BE2C (cell line): ENCODE data around the gene HHATL.

Experiments used
- DNase-seq: peaks from one replicate; pipeline ENCODE4 v3.0.0-alpha.2; 2020
- H3K27me3 ChIP-seq: fragments of 250-450 bp; sonication (Bioruptor Pico); 2 replicates; pipeline ENCODE4 v1.5.1; 2020; ENCODE audit warnings: mild to moderate bottlenecking
- H3K36me3 ChIP-seq: fragments of 250-450 bp; sonication (Bioruptor Pico); 2 replicates; pipeline ENCODE4 v1.5.1; 2020; ENCODE audit warnings: mild to moderate bottlenecking
- H3K4me1 ChIP-seq: fragments of 250-450 bp; sonication (Bioruptor Pico); 2 replicates; pipeline ENCODE4 v1.5.1; 2020
- H3K4me3 ChIP-seq: 2 replicates; pipeline ENCODE4 v1.5.1; 2011; ENCODE audit warnings: low read depth, low read length
- H3K9me3 ChIP-seq: fragments of 250-450 bp; sonication (Bioruptor Pico); 2 replicates; pipeline ENCODE4 v1.5.1; 2020
- CTCF ChIP-seq: IDR thresholded peaks from 2 replicates; pipeline ENCODE4 v1.5.1; 2012; ENCODE audit warnings: mild to moderate bottlenecking, low read depth, low read length

The HHATL gene

GRCh38 chr3:42720126-42720525 lies 17.5 kb upstream of the HHATL start:
- no peaks in the 10 kb centered on the region for H3K4me1 ChIP-seq
- DNase-seq: no peak
- no peaks in the 10 kb centered on the region for H3K27me3 ChIP-seq
- TF ChIP-seq CTCF: no peak
- no peaks in the 10 kb centered on the region for H3K36me3 ChIP-seq
- no peak overlapping the region for H3K4me3 ChIP-seq
- no peaks in the 10 kb centered on the region for H3K9me3 ChIP-seq

- Histone ChIP-seq H3K4me3 (no peak overlapping the region), H3K4me1 (no peaks in the 10 kb centered on the region), H3K9me3 (no peaks in the 10 kb centered on the region), H3K36me3 (no peaks in the 10 kb centered on the region), H3K27me3 (no peaks in the 10 kb centered on the region)
- DNase-seq: no peak
- TF ChIP-seq CTCF: no peak
Measured at GRCh38 chr3:42719002-42719401, 16.4 kb upstream of the HHATL start.

DNA sequence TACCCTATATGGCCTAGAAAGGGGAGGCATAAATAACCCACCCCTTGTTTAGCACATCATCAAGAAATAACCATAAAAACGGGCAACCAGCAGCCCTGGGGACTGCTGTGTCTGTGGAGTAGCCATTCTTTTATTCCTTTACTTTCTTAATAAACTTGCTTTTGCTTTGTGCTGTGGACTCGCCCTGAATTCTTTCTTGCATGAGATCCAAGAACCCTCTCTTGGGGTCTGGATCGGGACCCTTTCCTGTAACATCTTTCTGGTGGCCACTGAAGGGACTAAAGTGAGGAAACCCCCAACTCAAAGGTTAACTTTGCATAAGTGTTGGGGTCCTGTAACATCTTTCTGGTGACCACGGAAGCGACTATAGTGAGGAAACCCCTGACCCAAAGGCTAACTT lies 15.7 kb upstream of the HHATL start:
- Histone ChIP-seq H3K4me1 (no peaks in the 10 kb centered on the region), H3K9me3 (no peaks in the 10 kb centered on the region), H3K4me3 (no peak overlapping the region), H3K36me3 (no peaks in the 10 kb centered on the region), H3K27me3 (no peaks in the 10 kb centered on the region)
- no peak for DNase-seq
- TF ChIP-seq CTCF: no peak

DNA sequence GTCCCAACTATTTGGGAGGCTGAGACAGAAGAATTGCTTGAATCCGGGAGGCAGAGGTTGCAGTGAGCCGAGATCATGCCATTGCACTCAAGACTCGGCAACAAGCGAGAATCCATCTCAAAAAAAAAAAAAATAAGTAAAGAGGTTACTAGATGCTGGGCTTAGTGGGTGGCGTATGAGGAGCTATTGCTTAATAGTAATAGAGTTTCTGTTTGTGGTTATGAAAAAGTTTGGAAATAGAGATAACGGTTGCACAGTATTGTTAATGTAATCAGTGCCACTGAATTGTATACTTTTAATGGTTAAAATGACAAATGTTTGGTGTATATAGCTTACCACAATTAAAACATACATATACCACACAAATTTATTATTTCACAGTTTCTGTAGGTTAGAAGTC lies 14.7 kb upstream of the HHATL start:
- Histone ChIP-seq H3K9me3 (no peaks in the 10 kb centered on the region), H3K36me3 (no peaks in the 10 kb centered on the region), H3K27me3 (no peaks in the 10 kb centered on the region), H3K4me3 (no peak overlapping the region), H3K4me1 (no peaks in the 10 kb centered on the region)
- no peak for TF ChIP-seq CTCF
- DNase-seq: no peak

DNA sequence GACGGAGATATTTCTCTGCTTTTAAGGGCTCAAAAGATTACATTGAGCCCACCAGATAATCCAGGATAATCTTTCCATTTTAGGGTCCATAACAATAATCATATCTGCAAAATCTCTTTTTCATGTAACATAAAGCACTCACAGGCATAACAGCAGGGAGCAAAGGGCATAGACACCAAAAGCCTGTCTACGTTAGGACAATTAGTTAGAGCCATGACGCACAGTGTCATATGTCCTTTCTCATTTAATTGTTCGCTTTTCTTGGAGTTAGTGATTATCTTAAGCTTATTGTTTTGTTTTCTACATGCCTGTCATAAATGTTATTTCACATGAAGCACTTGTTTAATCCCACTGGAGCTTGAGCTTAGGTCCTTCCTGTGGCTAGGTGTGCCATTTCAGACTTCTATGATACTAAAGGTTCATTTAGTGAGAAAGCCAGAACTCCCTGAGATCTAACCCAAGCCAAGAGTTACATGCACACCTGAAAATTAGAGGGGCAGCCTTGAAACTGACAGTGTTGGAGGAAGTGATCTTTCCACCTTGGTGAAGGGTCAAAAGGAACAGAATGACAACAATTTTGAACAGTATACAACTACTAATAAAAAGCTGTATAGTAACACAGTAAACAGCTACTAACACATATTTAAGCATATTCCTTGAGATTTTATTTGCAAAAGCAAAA lies 11.7 kb upstream of the HHATL start:
- no peak for DNase-seq
- H3K36me3 ChIP-seq: no peaks in the 10 kb centered on the region
- H3K4me3 ChIP-seq: no peak overlapping the region
- no peaks in the 10 kb centered on the region for H3K9me3 ChIP-seq
- no peaks in the 10 kb centered on the region for H3K4me1 ChIP-seq
- no peaks in the 10 kb centered on the region for H3K27me3 ChIP-seq
- no peak for TF ChIP-seq CTCF

DNA sequence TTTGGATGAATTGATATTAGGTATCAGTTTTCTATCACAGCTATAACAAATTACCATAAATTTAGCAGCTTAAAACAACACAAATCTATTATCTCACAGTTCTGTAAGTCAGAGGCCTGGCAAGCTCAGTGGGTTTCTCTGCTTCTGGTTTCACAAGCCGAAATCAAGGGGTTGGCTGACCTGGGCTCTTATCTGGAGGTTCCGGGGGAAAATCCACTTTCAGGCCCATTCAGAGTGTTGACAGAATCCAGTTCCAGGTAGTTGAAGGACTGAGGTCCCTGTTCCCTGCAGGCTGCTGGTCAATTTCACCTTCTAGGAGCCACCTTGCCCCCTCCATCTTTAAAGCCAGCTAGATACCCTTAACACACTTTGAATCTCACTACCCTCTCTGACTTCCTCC lies 11.1 kb upstream of the HHATL start:
- no peak for DNase-seq
- no peaks in the 10 kb centered on the region for H3K27me3 ChIP-seq
- no peak overlapping the region for H3K4me3 ChIP-seq
- TF ChIP-seq CTCF: no peak
- H3K9me3 ChIP-seq: no peaks in the 10 kb centered on the region
- no peaks in the 10 kb centered on the region for H3K4me1 ChIP-seq
- H3K36me3 ChIP-seq: no peaks in the 10 kb centered on the region
